Mucosa of stomach (tissue), 1 donor: ENCODE results near the gene PSMB8.
"Not testable (repeated sequence)": the region's sequence is repeated elsewhere in the genome, so short reads cannot be mapped to it uniquely, and the experiment has no call there.

Experiments used
- H3K27me3 ChIP-seq: one replicate; pipeline ENCODE4 v1.7.0; 2013; ENCODE audit warnings: mild to moderate bottlenecking, low read length; ENCODE audit not compliant: control insufficient read depth, insufficient read depth
- H3K36me3 ChIP-seq: one replicate; pipeline ENCODE4 v1.7.0; 2013; ENCODE audit warnings: low read length; ENCODE audit not compliant: control insufficient read depth, insufficient read depth
- H3K4me1 ChIP-seq: one replicate; pipeline ENCODE4 v1.7.0; 2013; ENCODE audit warnings: mild to moderate bottlenecking, low read length; ENCODE audit not compliant: control insufficient read depth, insufficient read depth
- H3K4me3 ChIP-seq: one replicate; pipeline ENCODE4 v1.7.0; 2013; ENCODE audit warnings: low read length
- H3K9ac ChIP-seq: one replicate; pipeline ENCODE4 v1.7.0; 2013; ENCODE audit warnings: mild to moderate bottlenecking, low read length, moderate library complexity
- H3K9me3 ChIP-seq: one replicate; pipeline ENCODE4 v1.7.0; 2013; ENCODE audit warnings: mild to moderate bottlenecking, low read length, moderate library complexity; ENCODE audit not compliant: control insufficient read depth
- donor health status: Pancreatic carcinoma.

PSMB8 gene

DNA sequence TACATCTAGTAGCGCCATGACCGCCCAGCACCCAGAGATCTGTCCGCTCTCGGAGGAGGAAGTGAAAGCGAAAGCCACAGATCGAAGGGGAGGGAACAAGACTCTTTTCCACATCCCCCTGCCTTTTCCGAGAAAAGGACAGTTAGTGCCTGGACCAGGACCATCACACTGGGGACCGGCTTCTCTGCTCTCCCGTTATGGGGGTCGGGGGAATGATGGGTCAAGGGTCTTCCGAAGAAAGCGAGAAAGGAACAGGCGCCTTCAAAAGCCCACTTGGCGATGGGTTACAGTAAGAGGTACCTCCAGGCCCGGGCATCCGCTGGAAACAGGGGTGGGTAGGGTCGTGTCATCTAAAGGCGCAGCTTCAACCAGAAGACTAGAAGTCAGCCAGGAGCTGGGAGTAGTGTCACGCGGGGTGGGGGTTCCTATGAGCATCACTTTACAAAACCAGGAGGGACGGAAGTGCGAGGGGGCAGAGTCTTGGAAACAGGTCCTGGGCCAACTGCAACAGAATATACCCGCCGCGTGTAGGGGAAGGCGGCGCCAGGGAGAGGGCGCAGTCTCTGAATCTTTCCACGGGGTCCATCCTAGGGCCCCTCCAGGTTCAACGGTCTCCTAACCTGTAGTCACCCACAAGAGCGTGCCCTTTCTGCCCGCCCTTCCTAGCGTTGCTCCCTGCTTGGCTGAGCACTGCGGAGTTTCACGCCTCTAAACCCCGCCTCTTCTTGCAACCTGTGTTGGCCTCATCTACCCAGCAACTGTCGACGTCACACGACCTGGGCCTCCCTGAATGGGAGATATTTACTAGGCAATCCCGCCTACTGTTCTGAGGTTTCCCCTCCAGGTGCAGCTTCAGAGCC is at the start of gene PSMB8:
Gene PSMB8 (minus strand): TSS at position 69 of the 860 bp plus-strand sequence. CDS start 51 bp downstream, at position 18.
- peaks cover 18% of the 10 kb centered on the region for H3K4me1 ChIP-seq
- H3K9ac ChIP-seq = peak within 1 kb of the TSS; percentile 96
- H3K9me3 ChIP-seq = no peaks in the 10 kb centered on the region
- H3K36me3 ChIP-seq = peaks cover 18% of the 10 kb centered on the region
- peak within 1 kb of the TSS; percentile 95 for H3K4me3 ChIP-seq
- no peaks in the 10 kb centered on the region for H3K27me3 ChIP-seq

DNA sequence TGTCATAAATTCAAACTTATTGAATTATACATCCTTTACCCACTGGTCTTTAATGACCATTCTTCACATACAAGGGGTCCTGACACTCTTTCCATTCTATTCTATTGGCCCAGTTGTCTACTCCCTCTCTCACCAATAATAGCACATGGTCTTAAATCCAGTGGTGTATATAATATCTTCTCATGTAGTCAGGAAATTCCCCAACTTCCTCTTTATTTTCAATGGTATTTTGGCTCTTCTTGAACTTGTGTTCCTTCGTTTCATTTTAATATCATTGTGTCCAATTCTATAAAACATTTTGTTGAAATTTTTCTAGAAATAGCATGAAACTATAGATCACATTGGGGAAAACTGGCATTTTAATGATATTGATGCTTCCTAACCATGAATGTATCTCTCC is 47.0 kb upstream of the PSMB8 start:
- peaks cover 8% of the 10 kb centered on the region for H3K4me1 ChIP-seq
- H3K27me3 ChIP-seq = no peaks in the 10 kb centered on the region
- no peaks in the 10 kb centered on the region for H3K9me3 ChIP-seq
- H3K9ac ChIP-seq = no peak overlapping the region
- H3K4me3 ChIP-seq = no peak overlapping the region
- no peaks in the 10 kb centered on the region for H3K36me3 ChIP-seq

DNA sequence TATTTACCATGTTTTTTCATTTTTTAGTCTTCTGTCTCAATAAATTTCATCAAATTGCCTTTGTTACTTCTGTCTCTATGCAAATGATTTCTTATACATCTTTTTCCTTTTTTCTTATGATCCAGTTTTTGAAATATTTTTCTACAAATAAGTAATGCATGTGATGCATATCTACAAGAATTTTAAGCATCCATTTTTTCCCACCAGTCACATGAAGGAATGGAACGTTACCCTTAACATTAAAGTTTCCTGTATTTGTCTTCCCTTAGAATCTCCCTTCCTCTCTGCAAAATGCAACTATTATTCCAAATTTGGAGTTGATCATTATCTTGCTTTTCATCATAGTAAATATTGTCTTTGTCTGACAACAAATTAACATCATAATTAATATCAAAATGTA is 45.7 kb upstream of the PSMB8 start:
- H3K9ac ChIP-seq = no peak overlapping the region
- no peaks in the 10 kb centered on the region for H3K4me1 ChIP-seq
- no peaks in the 10 kb centered on the region for H3K9me3 ChIP-seq
- H3K27me3 ChIP-seq = no peaks in the 10 kb centered on the region
- no peak overlapping the region for H3K4me3 ChIP-seq
- H3K36me3 ChIP-seq = no peaks in the 10 kb centered on the region

DNA sequence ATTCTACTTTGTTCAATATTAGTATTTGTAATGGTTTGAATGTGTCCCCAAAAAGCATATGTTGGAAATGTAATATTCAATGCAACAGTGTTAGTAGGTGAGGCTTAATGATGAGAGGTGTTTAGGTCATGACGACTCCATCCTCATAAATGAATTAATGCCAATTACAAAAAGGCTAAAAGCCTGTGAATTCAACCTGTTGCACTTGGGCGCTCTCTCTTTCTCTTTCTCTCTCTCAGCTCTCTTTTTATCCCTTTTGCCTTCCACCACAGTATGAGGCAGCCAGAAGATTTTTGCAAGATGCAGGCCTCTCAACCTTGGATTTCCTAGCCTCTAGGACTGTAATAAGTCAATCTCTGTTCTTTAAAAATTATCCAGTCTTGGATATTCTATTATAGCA is 44.7 kb upstream of the PSMB8 start:
- H3K4me1 ChIP-seq = no peaks in the 10 kb centered on the region
- no peak overlapping the region for H3K9ac ChIP-seq
- no peaks in the 10 kb centered on the region for H3K36me3 ChIP-seq
- H3K27me3 ChIP-seq = no peaks in the 10 kb centered on the region
- no peaks in the 10 kb centered on the region for H3K9me3 ChIP-seq
- no peak overlapping the region for H3K4me3 ChIP-seq

DNA sequence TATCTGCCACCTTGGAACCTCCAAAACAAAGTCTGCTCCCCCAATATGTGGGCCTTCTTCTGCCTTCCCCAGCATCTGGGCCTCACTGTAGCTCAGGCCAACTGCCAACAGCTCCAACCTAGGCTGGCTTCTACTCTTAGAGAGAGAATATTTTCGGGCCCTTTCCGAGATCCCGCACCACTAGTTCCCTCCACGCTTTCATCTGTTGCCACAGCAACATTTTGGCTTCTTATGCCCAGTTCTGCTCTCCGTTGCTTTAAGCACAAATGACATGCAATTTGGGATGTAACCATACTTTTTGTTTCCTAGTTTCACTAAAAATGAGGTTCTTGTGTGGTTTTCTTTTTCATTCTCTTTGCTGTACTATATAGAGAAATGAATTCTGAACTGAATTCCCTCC is 43.8 kb upstream of the PSMB8 start:
- Histone ChIP-seq H3K9me3 (no peaks in the 10 kb centered on the region), H3K36me3 (no peaks in the 10 kb centered on the region), H3K4me3 (no peak overlapping the region)

DNA sequence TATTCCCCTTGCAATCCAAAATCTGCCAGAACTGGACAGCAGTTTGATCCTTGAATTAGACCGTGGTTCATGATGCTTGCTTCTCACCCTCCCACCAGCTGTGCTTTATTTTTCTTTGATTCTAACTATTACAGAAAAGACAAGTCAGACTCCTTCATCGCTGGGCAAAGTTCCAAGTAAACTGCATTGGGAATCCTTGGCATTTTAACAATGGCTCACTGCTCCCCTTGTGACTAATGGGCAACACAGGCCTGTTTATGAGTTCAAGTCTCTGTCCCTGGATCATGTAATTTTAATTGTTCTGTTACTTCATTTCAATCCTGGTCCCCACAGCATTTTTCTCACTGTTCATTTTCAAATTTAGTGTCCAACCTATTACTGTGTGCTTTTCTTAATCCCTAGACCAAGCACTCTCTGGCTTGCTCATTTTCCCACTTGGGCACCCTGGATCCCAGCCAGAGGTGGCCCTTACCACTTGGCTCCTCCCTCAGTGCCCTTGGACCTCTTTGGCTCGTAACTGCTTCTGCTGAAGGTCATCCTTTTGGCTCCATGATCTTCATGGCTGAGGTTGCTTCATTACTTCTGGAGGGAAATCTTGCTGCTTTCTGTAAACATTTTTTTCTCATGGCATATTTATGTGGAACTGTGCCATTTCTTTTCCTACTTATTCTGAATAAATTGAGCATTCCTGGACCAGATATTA is 43.0 kb upstream of the PSMB8 start:
- Histone ChIP-seq H3K9me3 (no peaks in the 10 kb centered on the region), H3K4me1 (no peaks in the 10 kb centered on the region), H3K9ac (no peak overlapping the region), H3K4me3 (no peak overlapping the region), H3K27me3 (no peaks in the 10 kb centered on the region), H3K36me3 (no peaks in the 10 kb centered on the region)

More for the DNA sequence above, 43.8 kb upstream of the PSMB8 start:
- Histone ChIP-seq H3K9ac (no peak overlapping the region), H3K4me1 (no peaks in the 10 kb centered on the region), H3K27me3 (no peaks in the 10 kb centered on the region)

DNA sequence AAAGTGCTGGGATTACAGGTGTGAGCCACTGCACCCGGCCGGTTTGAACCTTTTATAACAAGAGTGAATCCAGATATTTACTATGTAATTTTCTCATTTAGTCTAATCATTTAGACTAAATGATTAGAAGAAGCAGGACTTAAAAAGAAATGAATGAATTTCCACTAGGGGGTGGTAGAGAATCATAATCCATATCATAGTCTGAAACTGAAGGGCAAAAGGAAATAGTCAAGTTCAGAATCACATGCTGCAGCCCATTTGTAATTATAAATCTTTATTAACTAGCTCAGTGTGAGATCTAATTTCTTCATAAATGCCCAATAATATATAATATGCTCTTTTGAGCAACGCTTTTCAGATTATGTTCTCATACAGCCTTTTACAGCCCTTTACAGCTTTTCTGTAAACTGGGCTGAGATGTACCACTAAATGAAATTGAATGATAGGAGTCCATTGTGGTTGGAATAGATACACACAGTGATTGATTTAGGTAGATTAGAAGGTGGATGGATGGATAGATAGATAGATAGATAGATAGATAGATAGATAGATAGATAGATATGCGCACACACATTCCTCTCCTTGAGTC is 41.9 kb upstream of the PSMB8 start:
- H3K27me3 ChIP-seq = no peaks in the 10 kb centered on the region
- H3K36me3 ChIP-seq = no peaks in the 10 kb centered on the region
- no peak overlapping the region for H3K4me3 ChIP-seq
- no peaks in the 10 kb centered on the region for H3K4me1 ChIP-seq
- H3K9ac ChIP-seq = no peak overlapping the region
- H3K9me3 ChIP-seq = no peaks in the 10 kb centered on the region

DNA sequence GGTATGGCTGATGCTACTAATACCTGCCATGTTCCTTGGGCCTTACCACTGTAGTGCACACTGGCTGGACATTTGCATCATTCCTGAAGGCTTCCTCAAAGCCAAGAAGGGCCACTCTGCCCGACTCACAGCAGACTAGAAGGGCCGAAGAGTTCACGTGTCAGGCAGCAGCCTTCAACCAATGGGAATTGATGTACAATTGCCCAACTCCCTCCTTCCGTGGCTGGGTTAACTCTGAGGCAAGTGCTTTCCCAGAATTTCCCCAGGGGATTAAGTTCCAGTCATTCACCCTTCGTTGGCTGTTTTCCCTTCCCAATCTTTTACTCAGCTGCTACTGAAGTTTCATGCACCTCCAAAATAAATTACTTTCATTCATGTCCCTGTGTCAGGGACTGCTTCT is 39.9 kb upstream of the PSMB8 start:
- no peaks in the 10 kb centered on the region for H3K36me3 ChIP-seq
- no peak overlapping the region for H3K4me3 ChIP-seq
- no peak overlapping the region for H3K9ac ChIP-seq
- peaks cover 12% of the 10 kb centered on the region for H3K27me3 ChIP-seq
- H3K9me3 ChIP-seq = no peaks in the 10 kb centered on the region
- H3K4me1 ChIP-seq = no peaks in the 10 kb centered on the region

DNA sequence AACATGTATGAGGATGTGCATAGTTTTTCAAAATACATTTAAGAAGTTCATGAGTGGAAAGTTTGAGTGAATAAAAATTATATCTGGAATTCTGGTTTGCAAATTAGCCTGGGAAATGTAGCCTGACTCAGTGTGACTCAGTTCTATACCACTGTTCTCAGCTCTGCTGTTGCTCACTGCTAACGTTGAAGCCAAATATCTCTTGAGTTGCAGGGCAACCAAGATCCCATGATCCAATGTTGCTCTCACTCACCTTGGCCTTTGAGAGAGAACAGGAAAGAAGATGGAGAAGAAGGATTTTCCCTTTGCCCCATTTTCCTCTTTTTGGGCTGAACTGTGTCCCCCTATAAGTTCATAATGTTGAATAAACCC is 39.0 kb upstream of the PSMB8 start:
- H3K9ac ChIP-seq = no peak overlapping the region
- peaks cover 12% of the 10 kb centered on the region for H3K27me3 ChIP-seq
- H3K4me1 ChIP-seq = no peaks in the 10 kb centered on the region
- no peak overlapping the region for H3K4me3 ChIP-seq
- no peaks in the 10 kb centered on the region for H3K36me3 ChIP-seq
- no peaks in the 10 kb centered on the region for H3K9me3 ChIP-seq

DNA sequence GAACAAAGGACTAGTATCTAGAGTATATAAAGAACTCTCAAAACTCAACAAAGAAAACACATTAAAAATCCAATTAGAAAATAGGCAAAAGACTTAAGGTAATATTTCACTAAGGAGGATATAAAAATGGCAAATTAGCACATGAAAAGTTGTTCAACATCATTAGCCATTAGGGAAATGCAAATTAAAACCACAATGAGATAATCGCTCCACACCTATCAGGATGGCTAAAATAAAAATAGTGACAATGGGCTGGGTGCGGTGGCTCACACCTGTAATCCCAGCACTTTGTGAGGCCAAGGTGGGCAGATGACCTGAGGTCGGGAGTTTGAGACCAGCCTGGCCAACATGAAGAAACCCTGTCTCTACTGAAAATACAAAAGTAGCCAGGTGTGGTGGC is 37.1 kb upstream of the PSMB8 start:
- not testable (repeated sequence) for H3K4me3 ChIP-seq, H3K9ac ChIP-seq, H3K4me1 ChIP-seq, H3K36me3 ChIP-seq, H3K9me3 ChIP-seq
- peaks cover 12% of the 10 kb centered on the region for H3K27me3 ChIP-seq

DNA sequence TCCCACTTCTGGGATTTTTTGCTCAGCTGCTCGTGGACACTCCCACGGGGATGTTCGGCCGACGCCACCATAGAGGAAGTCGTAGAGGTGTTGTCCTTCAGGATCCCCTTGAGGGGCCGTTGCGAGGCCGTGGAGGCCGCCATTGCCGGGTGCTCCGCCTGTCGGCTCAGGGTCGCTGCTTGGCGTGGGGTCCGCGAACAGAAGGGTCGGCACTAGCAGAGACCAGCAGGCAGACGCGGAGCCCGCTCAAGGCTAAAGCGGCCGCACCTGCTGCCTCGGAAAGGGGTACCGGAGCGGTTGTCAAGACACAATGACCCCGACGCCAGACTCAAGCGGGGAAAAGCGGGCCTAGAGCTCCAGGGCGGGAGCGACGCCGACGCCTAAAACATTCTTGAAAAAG is 35.8 kb upstream of the PSMB8 start:
- no peak overlapping the region for H3K9ac ChIP-seq
- H3K4me1 ChIP-seq = no peaks in the 10 kb centered on the region
- peaks cover 12% of the 10 kb centered on the region for H3K27me3 ChIP-seq
- no peaks in the 10 kb centered on the region for H3K9me3 ChIP-seq
- no peaks in the 10 kb centered on the region for H3K36me3 ChIP-seq
- H3K4me3 ChIP-seq = no peak overlapping the region

DNA sequence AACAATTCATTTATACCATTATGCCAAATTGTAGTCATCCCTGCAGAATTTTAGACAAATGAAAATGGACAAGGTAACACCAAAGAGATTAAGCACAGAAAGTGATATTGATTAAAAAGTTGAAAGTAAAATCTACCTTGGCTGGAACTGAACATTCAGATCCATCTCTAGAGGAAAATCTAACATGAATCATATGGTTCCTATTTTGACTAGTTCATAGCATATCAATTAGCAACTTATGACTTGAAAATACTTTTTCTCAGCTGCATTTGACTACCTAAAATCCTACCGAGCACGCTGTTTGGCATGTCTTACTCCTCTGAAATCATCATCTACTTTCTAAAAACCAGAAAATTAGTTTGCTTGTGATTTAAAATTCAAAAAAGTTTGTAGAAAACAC is 32.8 kb upstream of the PSMB8 start:
- no peaks in the 10 kb centered on the region for H3K9me3 ChIP-seq
- H3K4me3 ChIP-seq = no peak overlapping the region
- H3K4me1 ChIP-seq = no peaks in the 10 kb centered on the region
- H3K9ac ChIP-seq = no peak overlapping the region
- no peaks in the 10 kb centered on the region for H3K36me3 ChIP-seq
- H3K27me3 ChIP-seq = peaks cover 12% of the 10 kb centered on the region
